ENCODE results near the gene ECE2.

The ECE2 gene

DNA sequence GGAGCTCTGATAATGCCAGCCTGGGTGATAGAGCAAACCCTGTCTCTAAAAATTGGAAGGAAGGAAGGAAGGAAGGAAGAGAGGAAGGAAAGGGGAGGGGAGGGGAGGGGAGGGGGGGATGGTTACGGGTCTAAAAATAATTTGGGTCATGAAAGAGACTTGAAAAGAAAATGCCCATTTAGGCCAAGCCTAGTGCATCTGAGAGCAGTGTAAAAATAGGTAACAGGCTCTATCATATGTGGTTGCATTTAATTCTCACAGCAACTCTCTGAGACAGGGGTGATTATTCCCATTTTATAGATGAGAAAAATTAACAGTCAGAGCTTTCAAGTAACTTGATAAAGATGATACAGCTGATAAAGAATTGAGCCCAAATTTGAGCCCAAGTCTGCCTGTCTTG, 3.6 kb upstream of the ECE2 start:
- no peak for DNase-seq

DNA sequence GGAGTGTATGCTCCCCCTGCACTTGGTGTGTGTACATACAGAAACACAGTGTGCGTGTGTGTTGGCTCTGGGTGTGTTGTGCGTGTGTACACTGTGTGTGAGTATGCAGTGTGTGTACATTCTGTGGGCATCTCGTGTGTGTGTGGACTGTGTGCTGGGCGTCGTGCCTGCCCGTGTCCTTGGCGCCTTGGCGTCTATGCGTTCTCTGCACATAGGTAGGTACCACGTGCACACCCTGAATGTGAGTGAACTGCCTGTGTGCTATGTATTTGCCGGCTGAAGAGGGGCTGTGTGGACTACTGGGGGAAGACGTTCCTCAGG, 481 bp upstream of the ECE2 start:
- no peak for DNase-seq

DNA sequence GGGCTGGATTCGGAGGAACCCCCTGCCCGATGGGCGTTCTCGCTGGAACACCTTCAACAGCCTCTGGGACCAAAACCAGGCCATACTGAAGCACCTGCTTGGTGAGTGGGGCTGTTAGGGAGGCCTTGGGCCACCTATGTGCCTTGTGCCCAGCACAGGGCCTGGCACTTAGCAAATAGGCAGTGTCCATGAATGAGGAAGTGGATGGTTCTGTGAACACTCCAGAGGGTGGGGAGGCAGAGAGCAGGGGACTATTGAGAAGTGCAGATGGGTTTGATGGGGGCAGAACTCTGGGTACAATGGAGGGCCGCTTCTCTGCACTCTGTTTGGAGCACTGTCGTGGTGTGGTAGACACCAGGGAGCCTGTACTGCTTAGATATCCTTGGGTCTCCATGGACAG, 1.5 kb downstream of the ECE2 start:
- no peak for DNase-seq

- DNase-seq = no peak
Observed at GRCh38 chr3:184282941-184283340, 7.1 kb downstream of the ECE2 start.

DNA sequence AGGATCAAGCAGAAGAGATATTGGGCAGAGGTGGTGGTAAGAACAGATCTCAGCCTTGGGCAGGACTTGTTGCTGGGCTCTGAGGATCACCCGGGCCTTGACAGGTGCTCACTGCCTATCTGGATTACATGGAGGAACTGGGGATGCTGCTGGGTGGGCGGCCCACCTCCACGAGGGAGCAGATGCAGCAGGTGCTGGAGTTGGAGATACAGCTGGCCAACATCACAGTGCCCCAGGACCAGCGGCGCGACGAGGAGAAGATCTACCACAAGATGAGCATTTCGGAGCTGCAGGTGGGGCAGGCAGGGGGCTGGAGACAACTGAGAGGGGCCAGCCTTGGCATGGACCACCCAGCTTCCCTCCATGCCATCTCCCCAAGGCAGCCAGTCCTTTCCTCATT, 7.9 kb downstream of the ECE2 start:
- no peak for DNase-seq

- DNase-seq = peak; percentile 97
Observed at GRCh38 chr3:184284696-184285095, 8.9 kb downstream of the ECE2 start.

DNA sequence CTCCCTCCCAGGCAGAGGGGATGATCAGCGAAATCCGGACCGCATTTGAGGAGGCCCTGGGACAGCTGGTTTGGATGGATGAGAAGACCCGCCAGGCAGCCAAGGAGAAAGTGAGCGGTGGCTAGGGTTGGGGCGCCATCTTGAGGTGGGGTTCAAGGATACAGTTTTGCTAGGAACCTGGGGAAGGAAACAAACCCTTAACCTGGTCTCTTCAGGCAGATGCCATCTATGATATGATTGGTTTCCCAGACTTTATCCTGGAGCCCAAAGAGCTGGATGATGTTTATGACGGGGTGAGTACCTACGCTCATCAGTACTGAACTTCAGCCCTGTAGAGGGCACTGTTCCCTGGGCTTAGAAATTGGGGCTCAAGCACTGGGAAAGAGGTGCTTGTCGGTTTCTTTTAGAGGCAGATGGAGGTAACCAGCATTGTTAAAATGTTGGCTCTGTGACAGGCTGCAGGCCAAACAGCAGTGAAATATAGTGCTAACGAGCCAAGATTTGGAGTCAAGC, 13.7 kb downstream of the ECE2 start:
- peak; percentile 89 for DNase-seq

GRCh38 chr3:184290331-184290730, 14.5 kb downstream of the ECE2 start:
- DNase-seq = no peak

DNA sequence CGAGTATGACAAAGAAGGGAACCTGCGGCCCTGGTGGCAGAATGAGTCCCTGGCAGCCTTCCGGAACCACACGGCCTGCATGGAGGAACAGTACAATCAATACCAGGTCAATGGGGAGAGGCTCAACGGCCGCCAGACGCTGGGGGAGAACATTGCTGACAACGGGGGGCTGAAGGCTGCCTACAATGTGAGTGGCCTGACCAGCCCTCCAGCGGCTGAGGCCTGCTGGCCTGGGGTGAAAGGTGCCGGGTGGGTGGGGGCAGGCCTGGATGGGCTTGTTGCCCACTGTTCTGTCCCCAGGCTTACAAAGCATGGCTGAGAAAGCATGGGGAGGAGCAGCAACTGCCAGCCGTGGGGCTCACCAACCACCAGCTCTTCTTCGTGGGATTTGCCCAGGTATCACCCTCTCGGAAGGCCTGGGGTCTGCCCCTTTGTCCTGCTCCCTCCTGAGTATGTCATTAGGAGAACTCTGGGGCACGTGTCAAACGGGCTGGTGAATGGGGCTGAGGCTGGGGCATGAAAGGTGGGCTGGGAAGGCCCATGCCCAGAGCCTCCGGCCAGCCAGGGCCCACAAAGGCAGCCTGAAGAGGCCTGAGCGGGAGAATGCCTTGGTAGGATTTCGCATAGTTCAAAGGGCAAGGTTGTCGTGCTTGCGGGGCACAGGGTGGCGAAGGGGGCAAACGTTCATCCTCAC, 15.4 kb downstream of the ECE2 start:
- DNase-seq = no peak

DNA sequence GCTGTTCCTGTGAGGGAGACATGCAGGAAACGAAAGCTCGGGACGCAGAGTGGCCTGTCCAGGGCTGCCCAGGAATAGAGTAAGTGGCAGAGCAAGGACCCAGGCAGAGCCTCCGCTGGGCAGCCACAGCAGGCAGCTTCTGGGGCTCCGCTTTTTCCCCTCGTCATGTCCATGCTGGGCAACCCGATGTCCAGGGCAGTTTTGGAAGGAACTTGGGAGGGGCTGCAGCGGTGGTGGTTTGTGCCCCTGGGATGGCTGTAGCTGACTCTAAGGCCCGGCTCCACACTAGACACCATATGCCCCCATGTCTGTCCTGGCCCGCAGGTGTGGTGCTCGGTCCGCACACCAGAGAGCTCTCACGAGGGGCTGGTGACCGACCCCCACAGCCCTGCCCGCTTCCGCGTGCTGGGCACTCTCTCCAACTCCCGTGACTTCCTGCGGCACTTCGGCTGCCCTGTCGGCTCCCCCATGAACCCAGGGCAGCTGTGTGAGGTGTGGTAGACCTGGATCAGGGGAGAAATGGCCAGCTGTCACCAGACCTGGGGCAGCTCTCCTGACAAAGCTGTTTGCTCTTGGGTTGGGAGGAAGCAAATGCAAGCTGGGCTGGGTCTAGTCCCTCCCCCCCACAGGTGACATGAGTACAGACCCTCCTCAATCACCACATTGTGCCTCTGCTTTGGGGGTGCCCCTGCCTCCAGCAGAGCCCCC, 16.1 kb downstream of the ECE2 start:
- no peak for DNase-seq

DNA sequence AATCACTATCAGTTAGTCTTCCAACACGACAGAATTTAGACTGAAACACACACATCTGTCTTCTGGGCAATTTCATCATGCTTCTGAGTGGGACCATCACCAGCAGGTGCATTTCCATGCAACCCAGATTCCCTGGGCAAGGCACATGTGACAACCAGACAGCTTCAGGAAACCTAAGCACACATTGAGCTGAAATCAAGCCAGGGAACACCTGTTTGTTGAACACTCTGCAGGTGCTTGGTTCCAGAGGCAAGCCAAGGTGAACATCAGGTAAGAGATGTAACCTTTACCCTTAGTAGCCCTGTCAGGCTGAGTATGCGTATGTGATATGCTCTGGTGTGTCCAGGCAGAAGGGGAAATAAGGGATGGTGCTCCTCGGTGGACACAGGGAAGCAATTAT, 19.9 kb downstream of the ECE2 start:
- no peak for DNase-seq

DNA sequence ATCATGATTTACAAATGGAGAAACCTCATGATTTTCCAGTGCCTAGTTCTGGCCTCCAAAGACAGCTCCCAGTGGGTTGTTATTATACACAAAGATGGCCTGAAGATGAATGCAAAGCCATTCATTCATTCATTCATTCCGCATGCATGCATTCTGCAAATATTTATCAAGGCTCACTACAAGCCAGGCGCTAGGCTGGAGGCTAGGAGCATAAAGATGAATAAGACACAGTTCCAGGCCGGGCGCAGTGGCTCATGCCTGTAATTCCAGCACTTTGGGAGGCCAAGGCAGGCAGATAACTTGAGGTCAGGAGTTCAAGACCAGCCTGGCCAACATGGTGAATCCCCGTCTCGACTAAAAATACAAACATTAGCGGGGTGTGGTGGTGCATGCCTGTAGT, 20.8 kb downstream of the ECE2 start:
- DNase-seq = no peak

DNA sequence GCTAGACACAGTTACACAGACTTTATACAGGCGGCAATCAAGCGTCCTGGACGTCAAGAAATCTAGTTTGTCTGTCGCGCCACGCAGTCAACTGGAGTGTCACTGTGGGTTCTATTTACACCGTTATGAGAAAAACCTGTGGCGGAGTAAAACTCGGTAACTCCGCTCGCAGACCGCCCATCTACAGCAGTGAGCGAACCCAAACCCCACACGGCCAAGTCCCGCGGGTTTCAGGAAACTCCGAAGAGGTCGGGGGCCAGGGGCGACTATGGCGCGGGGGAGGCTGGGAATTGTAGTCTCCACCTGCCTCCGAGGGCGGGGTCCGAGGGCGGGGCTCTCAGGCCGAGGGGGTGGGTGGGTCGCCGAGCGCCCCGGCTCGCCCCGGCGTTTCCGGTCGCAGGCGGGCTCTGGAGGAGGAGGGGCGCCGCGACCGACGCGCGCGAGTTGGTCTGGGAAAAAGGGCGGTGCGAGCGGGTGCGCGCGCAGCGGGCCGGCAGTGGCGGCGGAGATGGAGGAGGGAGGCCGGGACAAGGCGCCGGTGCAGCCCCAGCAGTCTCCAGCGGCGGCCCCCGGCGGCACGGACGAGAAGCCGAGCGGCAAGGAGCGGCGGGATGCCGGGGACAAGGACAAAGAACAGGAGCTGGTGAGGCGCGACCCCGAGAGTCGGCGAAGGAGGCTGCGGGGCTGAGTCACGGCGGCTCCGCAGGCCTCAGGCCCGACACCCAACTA, 23.1 kb downstream of the ECE2 start, which contains the start of gene PSMD2:
Gene PSMD2, plus strand, starts transcription at position 483 of the 729 bp plus-strand sequence. Its CDS starts 26 bp downstream, at position 509.
- DNase-seq = peak; percentile 89

GRCh38 chr3:184299488-184300377, 23.9 kb downstream of the ECE2 start:
- no peak for DNase-seq

GRCh38 chr3:184300378-184300720, 24.5 kb downstream of the ECE2 start:
- peak; percentile 44 for DNase-seq

GRCh38 chr3:184305577-184305976, 29.8 kb downstream of the ECE2 start:
- DNase-seq = no peak

GRCh38 chr3:184306341-184306972, 30.6 kb downstream of the ECE2 start:
- no peak for DNase-seq

GRCh38 chr3:184307915-184308314, 32.1 kb downstream of the ECE2 start:
- no peak for DNase-seq

DNA sequence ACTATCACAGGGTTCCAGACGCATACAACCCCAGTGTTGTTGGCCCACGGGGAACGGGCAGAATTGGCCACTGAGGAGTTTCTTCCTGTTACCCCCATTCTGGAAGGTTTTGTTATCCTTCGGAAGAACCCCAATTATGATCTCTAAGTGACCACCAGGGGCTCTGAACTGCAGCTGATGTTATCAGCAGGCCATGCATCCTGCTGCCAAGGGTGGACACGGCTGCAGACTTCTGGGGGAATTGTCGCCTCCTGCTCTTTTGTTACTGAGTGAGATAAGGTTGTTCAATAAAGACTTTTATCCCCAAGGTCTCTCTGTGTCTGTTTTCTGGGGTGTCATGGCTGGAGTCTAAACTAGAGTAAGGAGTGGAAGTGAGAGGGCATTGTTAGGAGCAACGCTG, 32.9 kb downstream of the ECE2 start:
- DNase-seq = no peak

DNA sequence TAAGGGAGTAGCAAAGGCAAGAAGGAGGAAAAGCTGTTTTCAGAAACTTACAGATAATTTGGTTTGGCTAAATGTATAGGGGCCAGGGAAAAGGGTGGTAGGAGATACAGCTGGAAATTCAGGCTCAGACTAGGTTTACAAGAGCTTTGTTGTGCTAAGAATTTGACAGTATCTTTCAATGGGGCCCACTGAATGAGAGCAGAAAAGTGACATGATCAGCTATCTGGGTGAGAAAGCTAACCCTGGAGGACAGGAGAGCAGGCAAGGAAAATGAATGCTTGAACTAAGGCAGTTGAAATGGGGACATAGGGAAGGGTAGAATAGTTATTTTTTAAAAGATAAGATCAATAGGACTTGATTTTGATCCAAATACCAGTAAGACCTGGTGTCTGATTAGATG, 35.8 kb downstream of the ECE2 start:
- DNase-seq = no peak

DNA sequence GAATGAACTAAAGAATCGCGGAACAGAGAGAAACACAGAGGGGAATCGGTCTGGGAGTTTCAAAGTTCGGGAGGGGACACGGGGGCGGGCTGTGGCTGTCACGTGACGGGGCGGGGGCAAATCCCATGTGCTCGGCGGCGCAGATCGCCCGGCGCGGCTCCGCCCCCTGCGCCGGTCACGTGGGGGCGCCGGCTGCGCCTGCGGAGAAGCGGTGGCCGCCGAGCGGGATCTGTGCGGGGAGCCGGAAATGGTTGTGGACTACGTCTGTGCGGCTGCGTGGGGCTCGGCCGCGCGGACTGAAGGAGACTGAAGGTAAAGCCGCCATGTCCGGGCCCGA, 38.5 kb downstream of the ECE2 start, which contains the start of gene EIF4G1:
Gene EIF4G1, plus strand, starts transcription at position 244 of the 337 bp plus-strand sequence. CDS start 1,191 bp downstream, outside the sequence.
- peak; percentile 98 for DNase-seq
